Skin epidermis (tissue), 12 donors: Measurements from ENCODE around the gene PLEKHA7.
A peak's percentile ranks its signal among the peaks of the same experiment; 100 is the strongest.

Experiments
- H3K27ac ChIP-seq, 21 experiments: fragments of 200-600 bp; sonication (generic) in 11 of 21; one replicate each; pipeline ENCODE4 v1.5.0; 2020; ENCODE audit warnings: mild to moderate bottlenecking in 3 of 21, inconsistent platforms in 2 of 21, moderate library complexity in 2 of 21
- H3K4me3 ChIP-seq, 7 experiments: fragments of 200-600 bp; sonication (generic) in 2 of 7; one replicate each; pipeline ENCODE4 v1.5.0; 2020; ENCODE audit warnings: inconsistent platforms in 2 of 7, mild to moderate bottlenecking in 2 of 7, moderate library complexity in 1 of 7

PLEKHA7 gene

GRCh38 chr11:16863389-16863788 is 150.8 kb downstream of the PLEKHA7 start:
- H3K4me3 ChIP-seq: peak overlapping the region in 1 of 7 experiments; percentile 1
- H3K27ac ChIP-seq: peak overlapping the region in 2 of 21 experiments; percentile 20 to 79

DNA sequence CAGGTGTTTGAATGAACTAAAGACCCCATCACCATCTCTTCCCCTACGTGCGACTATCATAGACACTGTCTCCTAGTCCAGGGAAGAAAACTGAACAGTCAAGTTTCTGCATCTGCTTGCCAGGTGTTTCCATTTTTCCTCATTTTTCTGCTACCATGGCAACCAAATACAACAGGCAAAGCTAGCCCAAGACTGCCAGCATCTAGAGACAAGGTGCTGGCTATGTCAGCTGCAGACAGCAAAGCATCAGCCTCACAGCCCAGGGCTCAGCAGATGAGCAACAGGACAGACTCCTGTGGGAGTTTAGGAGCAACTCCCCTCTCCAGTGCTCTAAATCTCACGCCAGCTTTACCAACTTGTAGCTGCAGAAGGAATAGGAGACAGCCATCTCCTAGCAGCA is 151.5 kb downstream of the PLEKHA7 start:
- H3K27ac ChIP-seq: peak overlapping the region in 3 of 21 experiments; percentile 11 to 79 (median 13)
- H3K4me3 ChIP-seq: peak overlapping the region in 1 of 7 experiments; percentile 1

DNA sequence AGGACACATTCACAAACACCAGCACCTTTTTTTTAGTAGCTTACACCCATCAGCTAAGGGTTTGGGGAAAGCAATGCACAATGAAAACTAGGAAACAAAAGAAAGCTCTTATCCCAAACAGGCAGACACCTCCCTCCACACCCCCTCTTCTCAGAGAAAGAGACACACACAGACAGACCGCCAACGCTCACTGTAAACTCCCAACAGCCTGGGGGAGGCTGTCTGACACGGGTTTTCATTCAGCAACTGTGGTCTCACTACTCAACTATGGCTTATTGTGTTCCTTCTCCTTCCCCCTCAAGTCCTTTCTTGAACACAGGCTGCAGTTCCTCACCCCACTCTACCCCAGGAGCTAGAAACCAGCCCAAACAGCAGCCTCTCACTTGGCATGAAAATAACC is 152.4 kb downstream of the PLEKHA7 start:
- Histone ChIP-seq H3K27ac (peak overlapping the region in 6 of 21 experiments; percentile 1 to 79 (median 34)), H3K4me3 (no peak overlapping the region)

DNA sequence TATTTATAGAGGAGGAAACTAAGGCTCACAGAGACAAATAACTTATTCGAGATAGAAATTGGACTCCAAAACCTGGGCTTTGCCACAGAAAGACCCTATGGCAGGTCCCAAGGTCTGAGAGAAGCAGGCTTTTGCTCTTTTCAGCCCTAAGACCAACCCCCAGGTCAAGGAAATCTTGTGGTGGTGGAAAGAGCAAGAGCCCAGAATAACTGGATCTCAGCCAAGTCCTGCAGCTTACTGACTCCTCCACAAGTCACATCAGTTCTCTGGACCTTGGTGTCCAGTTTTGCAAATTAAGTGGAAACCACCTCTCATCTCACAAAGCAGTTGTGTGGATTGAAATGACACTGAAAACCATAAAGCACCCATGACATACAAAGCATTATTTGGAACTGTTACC is 153.6 kb downstream of the PLEKHA7 start:
- peak overlapping the region in 3 of 21 experiments; percentile 6 to 79 (median 44) for H3K27ac ChIP-seq
- H3K4me3 ChIP-seq: no peak overlapping the region

GRCh38 chr11:16859651-16860050 is 154.6 kb downstream of the PLEKHA7 start:
- H3K27ac ChIP-seq: peak overlapping the region in 3 of 21 experiments; percentile 8 to 79 (median 20)
- H3K4me3 ChIP-seq: no peak overlapping the region

DNA sequence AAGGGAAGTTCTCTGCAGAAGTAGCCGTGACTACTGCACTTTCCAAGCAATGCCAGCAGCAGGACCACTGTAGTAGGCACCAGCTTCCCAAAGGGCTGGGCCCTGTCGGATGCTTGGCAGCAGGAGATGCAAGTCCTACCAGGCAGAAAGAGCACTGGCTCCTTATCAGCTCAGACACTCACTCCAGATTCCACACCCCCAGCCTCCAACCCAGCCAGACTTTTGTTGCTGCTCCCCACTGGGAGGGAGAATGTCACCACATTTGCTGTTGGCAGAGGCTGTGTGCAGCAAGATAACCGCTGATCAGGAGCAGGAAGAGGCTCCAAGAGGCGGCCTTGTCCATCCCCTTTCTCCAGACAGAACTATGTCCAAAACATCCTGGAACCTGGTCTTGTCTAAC is 157.0 kb downstream of the PLEKHA7 start:
- Histone ChIP-seq H3K4me3 (no peak overlapping the region), H3K27ac (no peak overlapping the region)

GRCh38 chr11:16856022-16856471 is 158.2 kb downstream of the PLEKHA7 start:
- Histone ChIP-seq H3K4me3 (no peak overlapping the region), H3K27ac (peak overlapping the region in 1 of 21 experiments; percentile 21)

GRCh38 chr11:16854979-16855378 is 159.2 kb downstream of the PLEKHA7 start:
- Histone ChIP-seq H3K4me3 (no peak overlapping the region), H3K27ac (no peak overlapping the region)

GRCh38 chr11:16853859-16854258 is 160.4 kb downstream of the PLEKHA7 start:
- H3K27ac ChIP-seq: no peak overlapping the region
- H3K4me3 ChIP-seq: no peak overlapping the region

DNA sequence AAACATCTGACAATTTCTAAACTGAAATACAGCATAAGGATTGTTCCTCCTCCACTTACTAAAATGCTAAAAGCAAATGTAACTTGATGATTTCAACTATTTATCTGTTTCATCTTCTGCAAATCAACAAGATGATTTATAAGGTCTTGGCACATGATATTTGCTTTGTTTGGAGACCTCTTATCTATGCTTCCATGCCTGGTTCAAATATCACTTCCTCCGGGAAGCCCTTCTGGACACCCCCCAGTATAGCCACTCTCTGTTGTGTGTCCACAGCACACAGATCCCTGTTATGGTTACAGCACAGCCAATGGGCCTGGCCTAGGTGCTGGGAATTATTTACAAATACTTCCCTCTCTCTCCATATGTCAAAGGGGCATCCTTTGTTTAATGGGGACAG is 160.9 kb downstream of the PLEKHA7 start:
- Histone ChIP-seq H3K27ac (no peak overlapping the region), H3K4me3 (no peak overlapping the region)

DNA sequence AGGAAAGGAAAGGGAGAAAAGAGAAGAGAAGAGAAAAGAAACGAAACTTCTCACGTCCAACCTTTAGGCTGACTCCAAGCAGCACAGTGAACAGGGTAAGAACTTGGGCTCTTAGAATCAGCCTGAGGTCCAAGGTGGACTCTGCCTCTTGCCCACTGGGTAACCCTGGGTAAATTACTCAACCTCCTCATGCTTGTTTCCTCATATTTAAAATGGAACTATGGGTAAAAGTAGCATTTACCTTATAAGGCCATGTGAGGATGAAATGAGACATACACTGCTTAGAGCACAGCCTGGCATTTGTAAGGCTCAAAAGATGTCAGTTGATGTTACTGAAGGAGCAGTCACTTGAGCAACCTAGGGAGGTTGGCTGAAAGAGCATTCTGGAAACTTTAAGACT is 167.9 kb downstream of the PLEKHA7 start:
- Histone ChIP-seq H3K4me3 (no peak overlapping the region), H3K27ac (no peak overlapping the region)

DNA sequence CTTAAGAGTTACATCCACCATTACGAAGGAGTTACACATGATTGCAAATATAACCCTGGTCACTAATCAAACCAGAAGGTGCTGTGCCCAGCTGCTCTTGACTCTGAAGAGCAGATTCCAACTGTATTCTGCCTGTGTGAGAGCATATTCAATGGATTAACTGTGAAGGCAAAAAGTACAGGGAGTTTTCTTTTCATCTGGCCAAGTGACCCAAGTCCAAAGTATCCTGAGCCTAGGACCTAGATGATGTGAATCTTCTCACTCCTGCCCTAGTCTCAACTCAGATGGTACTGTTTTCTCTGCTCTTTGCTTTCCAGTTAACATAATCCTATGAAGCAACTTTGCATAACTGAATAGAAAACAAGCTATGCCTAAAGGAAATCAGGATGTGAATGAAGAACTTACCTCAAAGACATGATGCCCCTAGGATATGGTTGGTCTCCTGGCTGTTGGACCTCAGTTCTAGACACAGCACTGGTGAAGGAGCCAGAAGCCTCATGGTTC is 169.9 kb downstream of the PLEKHA7 start:
- H3K4me3 ChIP-seq: no peak overlapping the region
- H3K27ac ChIP-seq: no peak overlapping the region

- H3K27ac ChIP-seq: no peak overlapping the region
- no peak overlapping the region for H3K4me3 ChIP-seq
Measured at GRCh38 chr11:16843294-16843693, 170.9 kb downstream of the PLEKHA7 start.

DNA sequence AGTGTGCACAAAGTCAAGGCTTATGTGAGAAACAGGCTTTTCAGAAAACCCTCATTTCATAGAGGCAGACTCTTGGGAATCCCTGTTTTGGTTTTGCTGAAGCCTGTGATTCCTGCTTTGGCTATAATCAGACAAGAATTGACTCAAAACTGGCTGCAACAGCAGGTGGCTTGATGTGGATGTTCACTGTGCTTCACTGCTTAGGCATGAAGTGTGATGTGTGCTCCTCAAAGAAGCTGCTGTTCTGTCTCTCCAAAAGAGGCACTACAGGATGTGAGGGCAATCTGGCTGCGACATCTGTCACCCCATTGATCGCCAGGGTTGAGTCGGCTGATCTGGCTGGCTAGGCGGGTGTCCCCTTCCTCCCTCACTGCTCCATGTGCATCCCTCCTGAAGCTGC is 172.2 kb downstream of the PLEKHA7 start:
- no peak overlapping the region for H3K4me3 ChIP-seq
- H3K27ac ChIP-seq: no peak overlapping the region

DNA sequence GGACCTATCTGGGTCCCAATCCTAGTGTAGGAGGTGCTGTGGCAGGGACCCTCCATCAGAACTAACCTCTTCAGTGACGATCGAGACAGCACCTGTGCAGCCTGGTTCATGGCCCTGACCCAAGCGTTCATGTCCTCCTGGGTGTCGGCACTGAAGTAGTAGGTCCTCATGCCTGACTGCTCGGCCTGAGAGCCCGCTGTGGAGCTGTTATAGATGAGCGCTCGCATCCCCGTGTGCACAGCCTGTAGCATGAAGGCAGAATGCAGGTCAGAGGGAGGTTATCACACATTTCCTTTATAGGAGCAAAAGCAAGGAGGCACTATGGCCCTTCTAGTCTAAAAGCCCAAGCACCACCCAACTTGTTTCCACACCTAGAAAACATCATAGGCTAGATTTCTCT is 172.7 kb downstream of the PLEKHA7 start:
- H3K4me3 ChIP-seq: no peak overlapping the region
- H3K27ac ChIP-seq: no peak overlapping the region

DNA sequence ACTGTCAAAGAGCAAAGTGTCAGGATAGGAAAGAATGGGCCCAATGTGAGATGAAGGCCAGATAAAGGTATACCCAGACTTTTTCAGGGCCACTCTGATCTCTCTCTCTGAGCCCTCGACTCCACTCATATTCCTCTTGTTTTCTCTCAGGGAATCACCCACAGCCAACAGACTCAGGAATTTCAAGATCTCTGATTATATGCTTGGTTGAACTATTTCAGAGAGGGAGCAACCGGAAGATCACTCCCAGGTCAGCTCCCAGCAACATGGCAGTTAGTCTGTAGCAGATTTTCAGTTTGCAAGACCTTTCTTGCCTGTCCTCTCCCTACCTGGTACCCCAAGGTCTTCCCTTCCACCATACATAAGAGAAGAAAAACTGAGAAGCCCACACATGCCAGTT is 173.3 kb downstream of the PLEKHA7 start:
- H3K4me3 ChIP-seq: no peak overlapping the region
- H3K27ac ChIP-seq: peak overlapping the region in 1 of 21 experiments; percentile 21

- Histone ChIP-seq H3K27ac (no peak overlapping the region), H3K4me3 (no peak overlapping the region)
Measured at GRCh38 chr11:16839821-16840220, 174.4 kb downstream of the PLEKHA7 start.

DNA sequence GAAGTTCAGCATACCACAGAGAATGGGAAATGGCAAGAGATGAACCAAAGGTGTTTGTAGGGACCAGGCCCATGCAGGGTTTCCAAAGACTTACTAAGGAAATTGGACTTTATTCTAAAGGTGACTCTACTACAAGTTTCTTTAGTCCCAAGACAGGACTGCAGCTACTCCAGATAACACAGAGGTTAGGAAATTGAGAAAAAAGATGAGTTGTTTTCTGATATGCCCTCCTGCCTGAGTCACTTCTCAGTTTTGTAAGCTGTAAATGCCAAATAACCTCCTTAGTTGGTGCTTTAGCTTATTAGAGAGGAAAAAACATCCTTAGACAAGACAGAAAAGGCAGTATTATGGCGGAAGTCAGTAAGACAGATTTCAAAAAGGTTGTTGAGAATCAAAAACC is 179.8 kb downstream of the PLEKHA7 start:
- Histone ChIP-seq H3K4me3 (no peak overlapping the region), H3K27ac (no peak overlapping the region)

GRCh38 chr11:16833026-16833425 is 181.2 kb downstream of the PLEKHA7 start:
- Histone ChIP-seq H3K4me3 (no peak overlapping the region), H3K27ac (no peak overlapping the region)

- H3K4me3 ChIP-seq: no peak overlapping the region
- H3K27ac ChIP-seq: no peak overlapping the region
Measured at GRCh38 chr11:16832193-16832539, 182.0 kb downstream of the PLEKHA7 start.

GRCh38 chr11:16831316-16832192 is 182.7 kb downstream of the PLEKHA7 start:
- no peak overlapping the region for H3K27ac ChIP-seq
- H3K4me3 ChIP-seq: no peak overlapping the region
